ENCODE measurements around the gene PALD1. TPM values are rescaled to one million over a fixed set of nuclear protein-coding genes. Genes with fewer than 3 reads are reported as not detected.
A peak's percentile ranks its signal among the peaks of the same experiment; 100 is the strongest.

PALD1 gene
- total and polyA plus RNA-seq, 4 experiments from 2014 or later = not detected

DNA sequence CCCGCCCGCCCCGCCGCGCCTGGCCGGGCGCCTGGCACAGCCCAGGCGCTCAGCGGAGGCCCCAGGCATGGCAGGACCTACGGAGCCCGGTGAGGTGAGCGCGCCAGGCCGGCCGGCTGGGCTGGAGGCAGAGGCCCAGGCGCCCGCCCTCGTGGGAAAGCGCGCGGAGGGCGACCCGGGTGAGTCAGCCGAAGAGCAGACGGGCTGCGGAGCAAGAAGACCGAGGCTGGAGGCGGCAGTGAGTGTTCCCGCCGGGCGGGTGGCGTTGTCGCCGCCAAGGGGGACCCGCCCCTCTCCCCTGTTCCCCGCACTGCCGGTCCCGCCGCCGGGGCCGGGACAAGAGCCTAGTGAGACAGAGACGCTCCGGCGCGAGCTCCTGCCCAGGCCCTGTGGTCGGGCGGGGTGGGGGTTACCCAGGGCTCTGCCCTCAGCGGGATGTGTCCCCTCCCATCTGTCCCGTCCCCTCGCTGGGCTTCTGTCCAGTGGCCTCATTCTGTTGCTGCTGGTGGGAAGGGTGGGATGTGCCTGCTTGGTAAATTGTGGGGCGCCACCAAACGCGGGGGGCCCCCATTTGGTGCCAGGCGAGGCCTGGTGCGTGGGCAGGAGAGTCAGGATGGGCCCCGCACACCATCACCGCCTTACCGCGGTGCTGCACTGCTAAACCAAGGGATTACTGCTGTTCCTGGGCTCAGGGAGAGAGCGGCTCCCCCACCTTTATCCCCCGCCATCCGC, 20.1 kb upstream of the PALD1 start:
- peaks cover 11% of the 10 kb centered on the region for H3K27me3 ChIP-seq (ENCODE audit: insufficient read depth, low read length)
- peak overlapping the region in 2 of 7 donors; percentile 23 to 24 for H3K27ac Mint-ChIP-seq
- H3K36me3 ChIP-seq (ENCODE audit: insufficient read depth, low read length) = no peaks in the 10 kb centered on the region
- no peaks in the 10 kb centered on the region for H3K9me3 Mint-ChIP-seq
- ChIA-PET CTCF (ENCODE audit: partially characterized antibody) (no interaction called here), POLR2A (ENCODE audit: partially characterized antibody) (no interaction called here)
- intact Hi-C loops (cut with micrococcal nuclease) = no loop called here
- H3K27ac ChIP-seq (ENCODE audit: low read depth, low read length) = no peak overlapping the region
- peak overlapping the region in 5 of 8 donors; percentile 21 to 68 (median 52) for H3K4me3 Mint-ChIP-seq
- H3K4me1 Mint-ChIP-seq = peaks cover 0 to 16% (median 1%) of the 10 kb centered on the region in 4 donors
- no peak for DNase-seq
- peaks cover 10% of the 10 kb centered on the region for H3K4me1 ChIP-seq (ENCODE audit: insufficient read depth, low read length)
- H3K36me3 Mint-ChIP-seq = no peaks in the 10 kb centered on the region
- H3K4me3 ChIP-seq (ENCODE audit: low read length in 2 of 2) = no peak overlapping the region
- H3K9me3 ChIP-seq (ENCODE audit: control insufficient read depth in 1 of 2, low read length in 2 of 2) = no peaks in the 10 kb centered on the region
- peaks cover 29 to 40% of the 10 kb centered on the region in 2 donors for H3K27me3 Mint-ChIP-seq

DNA sequence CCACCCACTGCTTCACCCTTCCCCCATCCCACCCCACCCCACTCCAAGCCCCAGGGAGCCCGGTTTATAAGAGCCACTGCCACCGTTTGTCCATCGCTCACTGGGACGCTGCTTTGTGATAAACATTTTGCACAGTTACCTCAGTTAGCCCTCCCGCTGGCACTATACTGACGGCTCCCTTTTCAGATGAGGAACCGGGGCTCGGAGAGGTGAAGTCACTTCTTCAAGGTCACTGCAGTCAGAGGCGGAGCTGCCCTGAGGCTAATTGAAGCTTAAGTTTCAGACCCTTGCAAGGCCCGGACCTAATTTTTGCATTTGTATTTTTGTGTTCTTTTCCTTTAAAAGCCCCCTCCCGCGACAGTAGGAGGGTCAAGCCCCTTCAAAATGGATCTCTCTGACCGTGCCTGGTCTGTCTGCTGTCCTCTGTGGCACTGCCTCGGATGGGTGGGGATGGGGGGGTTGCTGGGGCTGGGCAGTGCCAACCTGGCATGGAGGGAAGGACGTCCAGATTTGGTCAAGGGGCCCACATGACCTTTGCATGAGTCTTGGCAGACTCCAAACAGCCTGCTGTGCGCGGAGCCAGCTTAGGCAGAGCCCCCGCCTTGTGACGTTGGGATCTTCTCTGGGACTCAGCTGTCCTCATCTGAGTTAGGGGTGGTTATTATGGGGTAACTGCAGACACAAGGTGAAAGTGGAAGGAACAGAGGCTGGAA, 19.4 kb upstream of the PALD1 start:
- intact Hi-C loops (cut with micrococcal nuclease) = no loop called here
- Mint-ChIP-seq H3K4me3 (peak overlapping the region in 1 of 8 donors; percentile 61), H3K27ac (no peak overlapping the region), H3K27me3 (peaks cover 29 to 40% of the 10 kb centered on the region in 2 donors), H3K4me1 (peaks cover 0 to 16% (median 1%) of the 10 kb centered on the region in 4 donors), H3K36me3 (no peaks in the 10 kb centered on the region), H3K9me3 (no peaks in the 10 kb centered on the region)
- Histone ChIP-seq H3K4me1 (ENCODE audit: insufficient read depth, low read length) (peaks cover 10% of the 10 kb centered on the region), H3K36me3 (ENCODE audit: insufficient read depth, low read length) (no peaks in the 10 kb centered on the region), H3K27me3 (ENCODE audit: insufficient read depth, low read length) (peaks cover 11% of the 10 kb centered on the region), H3K4me3 (ENCODE audit: low read length in 2 of 2) (no peak overlapping the region), H3K9me3 (ENCODE audit: control insufficient read depth in 1 of 2, low read length in 2 of 2) (no peaks in the 10 kb centered on the region), H3K27ac (ENCODE audit: low read depth, low read length) (no peak overlapping the region)
- CTCF ChIA-PET (ENCODE audit: partially characterized antibody) = interaction anchor here (3.0 to 3.8 kb wide), 2 partner anchors 91 to 300 kb away, joined by 27 to 28 read pairs; no protein-coding TSS in a partner anchor
- POLR2A ChIA-PET (ENCODE audit: partially characterized antibody) = no interaction called here
- DNase-seq = no peak

DNA sequence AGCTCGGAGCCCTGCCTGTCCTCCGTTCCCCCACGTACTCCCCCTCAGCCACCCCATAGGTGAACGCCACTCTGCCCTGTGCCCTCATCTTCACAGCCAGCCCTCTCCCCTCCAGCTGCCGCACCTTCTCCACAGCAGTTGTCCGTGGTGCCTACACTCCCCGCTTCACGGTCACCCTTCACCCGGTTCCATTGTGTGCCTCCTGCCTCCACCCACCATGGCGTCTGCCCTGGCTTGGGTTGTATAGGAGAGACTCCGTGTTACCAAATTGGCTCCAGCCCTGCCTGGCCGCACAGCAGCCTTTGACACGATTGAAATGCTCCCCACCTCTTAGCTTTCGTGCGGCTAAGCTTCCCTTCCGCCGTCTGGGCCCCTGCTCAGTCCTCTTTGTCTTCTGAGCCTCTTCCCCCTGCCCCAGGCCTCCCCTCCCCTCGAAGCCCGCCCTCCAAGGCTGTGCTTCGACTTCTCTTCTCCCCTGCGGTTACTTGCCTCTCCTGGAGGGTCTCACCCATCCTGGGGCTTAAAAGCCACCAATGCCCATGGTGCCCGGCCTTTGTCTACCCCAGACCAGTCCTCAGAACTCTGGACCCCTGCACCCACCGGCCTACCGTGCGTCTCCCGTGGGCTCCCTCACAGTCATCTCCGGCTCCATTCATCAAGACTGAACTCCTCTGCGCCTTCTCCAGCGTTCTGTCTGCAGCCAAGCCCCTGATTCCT, 18.6 kb upstream of the PALD1 start:
- Mint-ChIP-seq H3K27ac (peak overlapping the region in 2 of 7 donors; percentile 5 to 15), H3K4me1 (peaks cover 0 to 16% (median 1%) of the 10 kb centered on the region in 4 donors), H3K27me3 (peaks cover 29 to 40% of the 10 kb centered on the region in 2 donors), H3K9me3 (no peaks in the 10 kb centered on the region), H3K4me3 (peak overlapping the region in 3 of 8 donors; percentile 25 to 48 (median 47)), H3K36me3 (no peaks in the 10 kb centered on the region)
- no peak for DNase-seq
- Histone ChIP-seq H3K27ac (ENCODE audit: low read depth, low read length) (no peak overlapping the region), H3K9me3 (ENCODE audit: control insufficient read depth in 1 of 2, low read length in 2 of 2) (no peaks in the 10 kb centered on the region), H3K4me1 (ENCODE audit: insufficient read depth, low read length) (peaks cover 10% of the 10 kb centered on the region), H3K36me3 (ENCODE audit: insufficient read depth, low read length) (no peaks in the 10 kb centered on the region), H3K4me3 (ENCODE audit: low read length in 2 of 2) (no peak overlapping the region), H3K27me3 (ENCODE audit: insufficient read depth, low read length) (peaks cover 11% of the 10 kb centered on the region)
- intact Hi-C loops (cut with micrococcal nuclease) = loop anchor here (2.0 kb wide), 1 partner anchor 91 kb away; no protein-coding TSS in a partner anchor
- CTCF ChIA-PET (ENCODE audit: partially characterized antibody) = interaction anchor here (0.7 to 3.8 kb wide), 6 partner anchors 15 to 356 kb away, joined by 3 to 28 read pairs (median 6); no protein-coding TSS in a partner anchor
- POLR2A ChIA-PET (ENCODE audit: partially characterized antibody) = no interaction called here

DNA sequence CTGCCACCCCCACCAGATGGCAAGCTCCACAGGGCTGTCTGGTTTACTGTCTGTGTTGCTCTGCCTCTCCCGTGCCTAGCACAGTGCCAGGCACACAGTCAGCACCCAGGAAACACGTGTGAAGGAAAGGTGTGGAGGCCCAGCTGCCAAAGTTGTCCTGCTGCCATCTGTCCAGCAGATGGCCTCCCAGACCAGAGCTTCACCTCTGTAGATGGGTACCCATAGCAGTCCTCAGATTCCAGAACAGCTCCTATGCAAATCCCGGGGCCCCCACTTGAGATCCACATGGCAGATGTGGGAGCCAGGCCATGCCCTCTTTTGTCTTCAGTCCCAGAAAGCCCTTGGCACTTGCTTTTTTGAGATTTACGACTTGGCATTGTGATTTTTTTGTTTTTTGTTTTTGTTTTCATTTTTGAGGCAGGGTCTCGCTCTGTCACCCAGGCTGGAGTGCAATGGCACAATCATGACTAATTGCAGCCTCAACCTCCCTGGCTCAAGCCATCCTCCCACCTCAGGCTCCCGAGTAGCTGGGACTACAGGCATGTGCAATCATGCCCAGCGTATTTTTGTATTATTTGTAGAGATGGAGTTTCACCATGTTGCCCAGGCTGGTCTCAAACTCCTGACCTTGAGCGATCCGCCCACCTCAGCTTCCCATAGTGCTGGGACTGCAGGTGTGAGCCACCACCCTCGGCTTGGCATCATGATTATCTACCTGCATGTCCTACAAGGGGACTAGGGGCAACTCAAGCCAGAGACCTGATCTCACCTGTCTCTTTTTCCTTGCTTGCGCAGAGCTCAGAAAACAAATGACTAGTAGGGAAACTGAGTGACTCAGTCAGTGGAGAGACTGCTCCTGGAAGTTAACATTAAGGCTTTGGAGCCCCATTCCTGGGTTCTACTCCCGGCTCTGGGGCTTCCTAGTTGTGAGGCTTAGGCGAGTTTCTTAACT, 16.9 kb upstream of the PALD1 start:
- ChIA-PET POLR2A (ENCODE audit: partially characterized antibody) (interaction anchor here (1.5 kb wide), 1 partner anchor 57 kb away, joined by 5 read pairs; no protein-coding TSS in a partner anchor), CTCF (ENCODE audit: partially characterized antibody) (interaction anchor here (0.8 to 4.6 kb wide), 27 partner anchors 9 to 419 kb away, joined by 3 to 38 read pairs (median 4); no protein-coding TSS in a partner anchor)
- peaks cover 9% of the 10 kb centered on the region for H3K27me3 ChIP-seq (ENCODE audit: insufficient read depth, low read length)
- peaks cover 0 to 16% (median 1%) of the 10 kb centered on the region in 4 donors for H3K4me1 Mint-ChIP-seq
- H3K4me1 ChIP-seq (ENCODE audit: insufficient read depth, low read length) = peaks cover 10% of the 10 kb centered on the region
- intact Hi-C loops (cut with micrococcal nuclease) = loop anchor here (1.0 to 2.0 kb wide), 2 partner anchors 16 to 89 kb away; no protein-coding TSS in a partner anchor
- no peaks in the 10 kb centered on the region for H3K9me3 ChIP-seq (ENCODE audit: control insufficient read depth in 1 of 2, low read length in 2 of 2)
- no peak overlapping the region for H3K4me3 Mint-ChIP-seq
- H3K27ac ChIP-seq (ENCODE audit: low read depth, low read length) = no peak overlapping the region
- H3K27me3 Mint-ChIP-seq = peaks cover 24 to 29% of the 10 kb centered on the region in 2 donors
- DNase-seq = peak in 4 of 5 donors; percentile 31 to 40 (median 32)
- H3K36me3 Mint-ChIP-seq = no peaks in the 10 kb centered on the region
- H3K36me3 ChIP-seq (ENCODE audit: insufficient read depth, low read length) = no peaks in the 10 kb centered on the region
- H3K9me3 Mint-ChIP-seq = no peaks in the 10 kb centered on the region
- H3K27ac Mint-ChIP-seq = peak overlapping the region in 1 of 7 donors; percentile 35
- no peak overlapping the region for H3K4me3 ChIP-seq (ENCODE audit: low read length in 2 of 2)

DNA sequence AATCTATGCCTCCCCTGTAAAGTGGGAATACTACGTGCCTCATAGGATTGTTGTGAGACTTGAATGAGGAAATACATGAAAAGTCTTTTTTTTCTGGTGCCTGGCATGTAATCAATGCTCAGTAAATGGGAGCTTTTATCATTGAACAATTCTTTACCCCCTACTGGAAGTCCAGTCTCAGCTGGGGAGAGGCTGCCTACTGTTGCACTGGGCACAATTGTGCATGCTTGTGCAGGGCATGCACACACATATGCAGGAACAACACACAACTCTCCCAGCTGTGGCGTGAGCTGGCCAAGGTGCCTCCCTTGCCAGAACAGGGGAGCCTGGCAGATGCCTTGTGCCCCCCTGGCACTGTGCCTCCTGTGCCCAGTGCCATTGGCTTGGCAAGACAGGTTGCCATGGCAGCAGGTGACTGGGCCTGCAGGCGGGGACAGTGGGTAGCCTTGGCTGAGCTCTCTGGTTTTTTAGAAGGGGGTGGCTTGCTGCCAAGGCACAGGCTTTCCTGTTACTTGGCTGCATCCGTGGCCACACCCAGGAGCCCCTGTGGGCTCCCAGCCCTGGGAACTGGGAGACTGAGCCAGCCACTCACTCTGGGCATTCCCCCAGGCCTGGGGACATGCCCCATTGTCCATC, 16.1 kb upstream of the PALD1 start:
- H3K27ac Mint-ChIP-seq = no peak overlapping the region
- Histone ChIP-seq H3K36me3 (ENCODE audit: insufficient read depth, low read length) (no peaks in the 10 kb centered on the region), H3K9me3 (ENCODE audit: control insufficient read depth in 1 of 2, low read length in 2 of 2) (no peaks in the 10 kb centered on the region), H3K4me3 (ENCODE audit: low read length in 2 of 2) (no peak overlapping the region), H3K27me3 (ENCODE audit: insufficient read depth, low read length) (peaks cover 8% of the 10 kb centered on the region), H3K27ac (ENCODE audit: low read depth, low read length) (no peak overlapping the region), H3K4me1 (ENCODE audit: insufficient read depth, low read length) (peaks cover 10% of the 10 kb centered on the region)
- H3K4me1 Mint-ChIP-seq = peaks cover 0 to 14% (median 1%) of the 10 kb centered on the region in 4 donors
- H3K9me3 Mint-ChIP-seq = no peaks in the 10 kb centered on the region
- DNase-seq = no peak
- H3K36me3 Mint-ChIP-seq = no peaks in the 10 kb centered on the region
- intact Hi-C loops (cut with micrococcal nuclease) = no loop called here
- no peak overlapping the region for H3K4me3 Mint-ChIP-seq
- ChIA-PET POLR2A (ENCODE audit: partially characterized antibody) (no interaction called here), CTCF (ENCODE audit: partially characterized antibody) (interaction anchor here (0.9 to 4.6 kb wide), 13 partner anchors 10 to 418 kb away, joined by 3 to 38 read pairs (median 4); no protein-coding TSS in a partner anchor)
- peaks cover 18 to 24% of the 10 kb centered on the region in 2 donors for H3K27me3 Mint-ChIP-seq

DNA sequence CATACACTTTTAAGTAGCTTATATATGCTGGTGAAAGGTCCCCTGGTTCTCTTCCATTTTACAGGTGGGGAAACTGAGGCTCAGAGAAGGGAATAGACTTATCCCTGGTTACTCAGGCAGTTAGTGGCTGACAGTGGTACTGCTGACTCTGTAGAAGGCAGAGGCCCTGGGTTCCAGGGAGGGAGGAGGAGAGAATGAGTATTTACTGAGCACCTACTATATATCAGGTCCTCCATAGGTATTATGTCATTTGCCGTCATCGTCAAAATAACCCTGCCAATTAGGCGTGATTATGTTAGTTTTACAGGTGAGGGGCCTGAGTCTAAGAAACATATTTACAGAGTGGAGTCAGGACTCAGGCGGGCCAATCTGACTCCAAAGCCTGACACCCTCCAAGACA, 13.3 kb upstream of the PALD1 start:
- no peak overlapping the region for H3K27ac Mint-ChIP-seq
- CTCF ChIA-PET (ENCODE audit: partially characterized antibody) = no interaction called here
- H3K4me1 Mint-ChIP-seq = peaks cover 0 to 4% (median 0%) of the 10 kb centered on the region in 4 donors

More for the DNA sequence above, 13.3 kb upstream of the PALD1 start:
- Histone ChIP-seq H3K4me3 (ENCODE audit: low read length in 2 of 2) (no peak overlapping the region), H3K36me3 (ENCODE audit: insufficient read depth, low read length) (no peaks in the 10 kb centered on the region), H3K4me1 (ENCODE audit: insufficient read depth, low read length) (no peaks in the 10 kb centered on the region), H3K27me3 (ENCODE audit: insufficient read depth, low read length) (no peaks in the 10 kb centered on the region), H3K9me3 (ENCODE audit: control insufficient read depth in 1 of 2, low read length in 2 of 2) (no peaks in the 10 kb centered on the region), H3K27ac (ENCODE audit: low read depth, low read length) (no peak overlapping the region)
- DNase-seq = no peak
- Mint-ChIP-seq H3K36me3 (no peaks in the 10 kb centered on the region), H3K27me3 (peaks cover 3 to 7% of the 10 kb centered on the region in 2 donors), H3K9me3 (no peaks in the 10 kb centered on the region), H3K4me3 (no peak overlapping the region)
- POLR2A ChIA-PET (ENCODE audit: partially characterized antibody) = no interaction called here
- intact Hi-C loops (cut with micrococcal nuclease) = no loop called here
